Loucy (cell line): Measurements from ENCODE around the gene LY6G6F.

Experiments used
- H2AFZ ChIP-seq: fragments of 200-600 bp; sonication (generic); 2 replicates; pipeline ENCODE4 v1.6.0; 2016; ENCODE audit warnings: antibody characterized with exemption, mild to moderate bottlenecking, low read length, moderate library complexity
- H3F3A ChIP-seq: fragments of 200-600 bp; 2 replicates; pipeline ENCODE4 v1.6.0; 2016; ENCODE audit warnings: antibody characterized with exemption, low read depth, mild to moderate bottlenecking
- H3K27me3 ChIP-seq: fragments of 200-600 bp; sonication (generic); 2 replicates; pipeline ENCODE4 v1.6.1; 2014; ENCODE audit warnings: low read length, mild to moderate bottlenecking; ENCODE audit not compliant: insufficient read depth, poor library complexity, severe bottlenecking
- H3K36me3 ChIP-seq: fragments of 200-600 bp; sonication (generic); 2 replicates; pipeline ENCODE4 v1.6.1; 2016; ENCODE audit warnings: low read length; ENCODE audit not compliant: insufficient read depth
- H3K4me1 ChIP-seq: fragments of 200-600 bp; sonication (generic); 2 replicates; pipeline ENCODE4 v1.5.1; 2014; ENCODE audit warnings: low read length, mild to moderate bottlenecking; ENCODE audit not compliant: insufficient read depth, poor library complexity, severe bottlenecking
- H3K4me2 ChIP-seq: fragments of 200-600 bp; sonication (generic); 2 replicates; pipeline ENCODE4 v1.6.0; 2014; ENCODE audit warnings: antibody characterized with exemption, low read length, low read depth, mild to moderate bottlenecking; ENCODE audit not compliant: poor library complexity, severe bottlenecking
- H3K4me3 ChIP-seq: fragments of 200-600 bp; sonication (generic); 2 replicates; pipeline ENCODE4 v1.5.1; 2014; ENCODE audit warnings: low read length, mild to moderate bottlenecking, mixed read lengths; ENCODE audit not compliant: poor library complexity, severe bottlenecking
- H3K79me2 ChIP-seq: fragments of 200-600 bp; sonication (generic); 2 replicates; pipeline ENCODE4 v1.6.1; 2014; ENCODE audit warnings: low read length; ENCODE audit not compliant: insufficient read depth
- H3K9ac ChIP-seq: fragments of 200-600 bp; sonication (generic); 2 replicates; pipeline ENCODE4 v1.6.0; 2014; ENCODE audit warnings: mild to moderate bottlenecking, low read depth, low read length, moderate library complexity; ENCODE audit not compliant: poor library complexity, severe bottlenecking
- H3K9me2 ChIP-seq: fragments of 200-600 bp; sonication (generic); replicated peaks from 2 replicates; pipeline ENCODE4 v1.6.1; 2016; ENCODE audit warnings: low read depth, low read length, mixed read lengths
- H3K9me3 ChIP-seq: fragments of 200-600 bp; sonication (generic); 2 replicates; pipeline ENCODE4 v1.6.1; 2014; ENCODE audit warnings: mild to moderate bottlenecking, antibody characterized with exemption, low read length, low read depth; ENCODE audit not compliant: insufficient read depth
- H4K20me1 ChIP-seq: fragments of 200-600 bp; sonication (generic); 2 replicates; pipeline ENCODE4 v1.6.0; 2014; ENCODE audit warnings: antibody characterized with exemption, low read length, mild to moderate bottlenecking; ENCODE audit not compliant: insufficient read depth, poor library complexity, severe bottlenecking
- CTCF ChIP-seq: fragments of 200-600 bp; sonication (generic); conservative IDR thresholded peaks from 2 replicates; pipeline ENCODE4 v1.5.1; 2014; ENCODE audit warnings: mild to moderate bottlenecking, antibody characterized with exemption, low read length
- EZH2phosphoT487 ChIP-seq: fragments of 200-600 bp; IDR thresholded peaks from 2 replicates; pipeline ENCODE4 v1.6.1; 2018; ENCODE audit warnings: antibody characterized with exemption, mild to moderate bottlenecking, moderate library complexity, borderline replicate concordance

The LY6G6F gene

GRCh38 chr6:31687321-31687720 lies 19.3 kb upstream of the LY6G6F start:
- Histone ChIP-seq H3K9me2 (no peaks in the 10 kb centered on the region), H3K9me3 (no peaks in the 10 kb centered on the region)

DNA sequence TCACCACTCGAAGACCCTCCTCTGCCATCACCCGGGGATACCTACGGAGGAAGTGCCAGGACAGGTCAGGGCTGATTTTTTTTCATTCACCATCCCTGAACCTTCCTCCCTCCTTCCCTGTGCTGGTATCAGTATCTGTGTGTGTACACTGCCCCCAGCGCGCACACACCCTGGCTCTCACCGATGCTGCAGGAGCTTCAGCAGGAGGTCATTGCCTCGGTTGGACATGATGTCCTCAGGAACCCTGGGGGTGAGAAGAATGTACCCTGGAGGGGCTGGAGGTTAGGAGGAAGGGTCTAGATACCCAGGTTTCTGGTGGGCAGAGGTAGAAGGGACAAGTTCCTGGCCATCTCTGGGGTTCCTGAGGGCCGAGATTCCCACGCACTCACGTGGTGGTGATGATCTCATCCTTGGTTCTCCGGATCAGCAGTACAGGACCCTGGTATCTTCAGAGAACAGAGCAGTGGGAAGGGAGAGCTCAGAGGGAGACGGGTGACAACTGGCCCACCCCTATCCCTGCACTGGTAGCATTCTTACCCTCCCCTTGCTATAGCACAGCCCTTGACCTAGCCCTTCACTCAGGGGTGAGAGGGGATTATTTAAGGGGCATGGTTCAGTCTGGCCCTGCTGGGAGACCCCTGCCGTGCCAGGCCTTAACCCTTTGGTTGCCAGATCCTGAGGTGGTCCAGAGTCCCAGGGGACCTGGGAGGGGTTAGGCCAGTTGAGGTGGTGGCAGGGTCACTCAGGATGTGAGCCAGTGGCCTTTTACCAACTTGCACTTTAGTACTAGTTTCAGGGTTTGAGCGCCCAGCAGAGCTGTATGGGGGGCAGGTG lies 18.6 kb upstream of the LY6G6F start:
- H3K79me2 ChIP-seq: no peaks in the 10 kb centered on the region
- H2AFZ ChIP-seq: no peak overlapping the region
- H3K4me2 ChIP-seq: no peak overlapping the region
- H3F3A ChIP-seq: no peaks in the 10 kb centered on the region
- H3K9me2 ChIP-seq: no peaks in the 10 kb centered on the region
- no peak overlapping the region for H3K4me3 ChIP-seq
- no peaks in the 10 kb centered on the region for H3K27me3 ChIP-seq
- H3K4me1 ChIP-seq: no peaks in the 10 kb centered on the region
- no peak for TF ChIP-seq EZH2phosphoT487
- TF ChIP-seq CTCF: no peak
- H3K36me3 ChIP-seq: peaks cover 70% of the 10 kb centered on the region; the same call in 1 of the 2 replicates
- H4K20me1 ChIP-seq: no peaks in the 10 kb centered on the region
- no peaks in the 10 kb centered on the region for H3K9me3 ChIP-seq
- no peak overlapping the region for H3K9ac ChIP-seq

More at GRCh38 chr6:31687321-31687720, 19.3 kb upstream of the LY6G6F start:
- no peaks in the 10 kb centered on the region for H3F3A ChIP-seq
- H2AFZ ChIP-seq: no peak overlapping the region
- no peak overlapping the region for H3K9ac ChIP-seq
- no peaks in the 10 kb centered on the region for H3K79me2 ChIP-seq
- no peaks in the 10 kb centered on the region for H3K4me1 ChIP-seq
- H3K4me2 ChIP-seq: no peak overlapping the region
- no peak for TF ChIP-seq EZH2phosphoT487
- TF ChIP-seq CTCF: no peak
- H3K27me3 ChIP-seq: no peaks in the 10 kb centered on the region
- peaks cover 62% of the 10 kb centered on the region; the same call in 1 of the 2 replicates for H3K36me3 ChIP-seq
- no peak overlapping the region for H3K4me3 ChIP-seq
- H4K20me1 ChIP-seq: no peaks in the 10 kb centered on the region

- Histone ChIP-seq H3K9ac (no peak overlapping the region), H3F3A (no peaks in the 10 kb centered on the region), H3K36me3 (peaks cover 83% of the 10 kb centered on the region; the same call in 1 of the 2 replicates), H4K20me1 (no peaks in the 10 kb centered on the region), H3K9me2 (no peaks in the 10 kb centered on the region), H3K4me1 (no peaks in the 10 kb centered on the region), H2AFZ (no peak overlapping the region), H3K79me2 (no peaks in the 10 kb centered on the region), H3K4me3 (no peak overlapping the region), H3K27me3 (no peaks in the 10 kb centered on the region), H3K9me3 (no peaks in the 10 kb centered on the region), H3K4me2 (no peak overlapping the region)
- TF ChIP-seq CTCF (peak; percentile 69), EZH2phosphoT487 (no peak)
Observed at GRCh38 chr6:31689249-31690110, 17.2 kb upstream of the LY6G6F start.
